H1 (cell line): ENCODE results near the gene YIF1A. TPM values are rescaled to one million over a fixed set of nuclear protein-coding genes. Genes with fewer than 3 reads are reported as not detected.

Source experiments
- CTCF ChIA-PET: fragments of 300-600 bp; sonication (Branson Sonifier 250); formaldehyde crosslinking; loops from one replicate; lab custom pipeline; 2021; ENCODE audit not compliant: partially characterized antibody; lab: Charles Lee
- POLR2A ChIA-PET: fragments of 300-600 bp; sonication (Branson Sonifier 250); formaldehyde crosslinking; loops from one replicate; lab custom pipeline; 2021; ENCODE audit warnings: inconsistent platforms; ENCODE audit not compliant: partially characterized antibody; lab: Charles Lee
- DNase-seq, 2 experiments: peaks; one replicate each; pipeline versions ENCODE4 v3.0.0 to v3.0.0-alpha.2; 2010 to 2022; ENCODE audit warnings: low spot score in 2 of 2, low read depth in 1 of 2, mixed read lengths in 1 of 2
- FAIRE-seq: peaks from 2 replicates; lab custom pipeline; 2011; peaks lifted over from hg19 to GRCh38; lab: Jason Lieb, UNC
- H2AFZ ChIP-seq: 2 replicates; pipeline ENCODE4 v1.8.1; 2012; ENCODE audit warnings: low read length, inconsistent platforms
- H2AK5ac ChIP-seq: 2 replicates; pipeline ENCODE4 v1.6.1; 2013; ENCODE audit warnings: low read depth, low read length
- H2BK120ac ChIP-seq: replicated peaks from 2 replicates; pipeline ENCODE3; 2013; ENCODE audit warnings: low read depth, low read length, inconsistent platforms
- H2BK12ac ChIP-seq: 2 replicates; pipeline ENCODE4 v1.6.1; 2013; ENCODE audit warnings: low read depth, low read length
- H2BK15ac ChIP-seq: 2 replicates; pipeline ENCODE4 v1.6.1; 2013; ENCODE audit warnings: low read length
- H2BK20ac ChIP-seq: 2 replicates; pipeline ENCODE4 v1.6.1; 2013; ENCODE audit warnings: low read length
- H2BK5ac ChIP-seq: 2 replicates; pipeline ENCODE4 v1.6.1; 2013; ENCODE audit warnings: low read depth, low read length
- H3K14ac ChIP-seq: 2 replicates; pipeline ENCODE4 v1.6.1; 2013; ENCODE audit warnings: inconsistent platforms; ENCODE audit not compliant: insufficient read length
- H3K18ac ChIP-seq: 2 replicates; pipeline ENCODE4 v1.6.1; 2013; ENCODE audit warnings: low read length; ENCODE audit errors: extremely low read depth
- H3K23ac ChIP-seq: 2 replicates; pipeline ENCODE4 v1.6.1; 2013; ENCODE audit warnings: inconsistent platforms; ENCODE audit not compliant: insufficient read length
- H3K23me2 ChIP-seq: 2 replicates; pipeline ENCODE4 v1.6.1; 2013; ENCODE audit warnings: low read depth, low read length
- H3K27ac ChIP-seq: 2 replicates; pipeline ENCODE4 v1.6.1; 2011; ENCODE audit warnings: low read depth, low read length, inconsistent platforms
- H3K27me3 ChIP-seq, 4 experiments: replicated peaks in 1 of 4; 1 replicate in 1 of 4; 2 replicates in 3 of 4; pipeline versions ENCODE4 v1.6.1 to v1.8.1; 2011 to 2013; ENCODE audit warnings: low read length in 3 of 4, mild to moderate bottlenecking in 3 of 4, inconsistent platforms in 2 of 4, mixed read lengths in 2 of 4, moderate library complexity in 1 of 4; ENCODE audit not compliant: control insufficient read depth in 3 of 4, insufficient read depth in 3 of 4; ENCODE audit errors: extremely low read depth in 1 of 4
- H3K36me3 ChIP-seq, 4 experiments: 2 replicates each; pipeline versions ENCODE4 v1.6.1 to v1.8.1; 2011 to 2013; ENCODE audit warnings: mild to moderate bottlenecking in 4 of 4, low read length in 3 of 4, moderate library complexity in 2 of 4, control low read depth in 1 of 4, inconsistent platforms in 1 of 4; ENCODE audit not compliant: insufficient read depth in 4 of 4, control insufficient read depth in 2 of 4
- H3K4ac ChIP-seq: replicated peaks from 2 replicates; pipeline ENCODE3; 2013; ENCODE audit warnings: low read length, low read depth, mixed read lengths, inconsistent platforms; ENCODE audit not compliant: insufficient read length
- H3K4me1 ChIP-seq, 4 experiments: replicated peaks in 1 of 4; 1 replicate in 1 of 4; 2 replicates in 3 of 4; pipeline versions ENCODE4 v1.6.1 to v1.8.1; 2011 to 2013; ENCODE audit warnings: low read length in 3 of 4, inconsistent platforms in 2 of 4, mixed read lengths in 1 of 4; ENCODE audit not compliant: insufficient read depth in 4 of 4, control insufficient read depth in 3 of 4
- H3K4me2 ChIP-seq, 2 experiments: 2 replicates each; pipeline versions ENCODE4 v1.6.1 to v1.8.1; 2011 to 2013; ENCODE audit warnings: low read depth in 2 of 2, low read length in 2 of 2, control low read depth in 1 of 2, inconsistent platforms in 1 of 2, mild to moderate bottlenecking in 1 of 2; ENCODE audit not compliant: insufficient read depth in 1 of 2
- H3K4me3 ChIP-seq, 4 experiments: fragments of 200-600, 300-600 bp in 1 of 4; sonication (generic), shearing (Covaris generic), sonication (Bioruptor Twin) in 1 of 4; 2 replicates each; pipeline versions ENCODE4 v1.5.1 to v1.8.1; 2011 to 2016; ENCODE audit warnings: low read length in 4 of 4, low read depth in 3 of 4, control low read depth in 2 of 4, inconsistent platforms in 2 of 4, mild to moderate bottlenecking in 2 of 4, mixed read lengths in 1 of 4, moderate library complexity in 1 of 4; ENCODE audit not compliant: insufficient read depth in 2 of 4; ENCODE audit errors: extremely low read depth in 1 of 4
- H3K56ac ChIP-seq: replicated peaks from 2 replicates; pipeline ENCODE3; 2013; ENCODE audit warnings: low read depth, mild to moderate bottlenecking, mixed read lengths, low read length, inconsistent platforms; ENCODE audit not compliant: insufficient read length
- H3K79me1 ChIP-seq: 2 replicates; pipeline ENCODE4 v1.6.1; 2013; ENCODE audit warnings: low read depth, low read length, control low read depth
- H3K79me2 ChIP-seq, 2 experiments: 2 replicates each; pipeline versions ENCODE4 v1.6.1 to v1.8.1; 2012 to 2013; ENCODE audit warnings: low read length in 2 of 2, mild to moderate bottlenecking in 2 of 2, inconsistent platforms in 1 of 2; ENCODE audit not compliant: insufficient read depth in 2 of 2, control insufficient read depth in 1 of 2
- H3K9ac ChIP-seq, 4 experiments: replicated peaks in 1 of 4; 1 replicate in 1 of 4; 2 replicates in 3 of 4; pipeline versions ENCODE4 v1.6.1 to v1.8.1; 2011 to 2013; ENCODE audit warnings: low read depth in 3 of 4, low read length in 3 of 4, control low read depth in 2 of 4, mild to moderate bottlenecking in 2 of 4, moderate library complexity in 2 of 4, inconsistent platforms in 1 of 4; ENCODE audit errors: extremely low read depth in 1 of 4
- H3K9me3 ChIP-seq, 2 experiments: 2 replicates each; pipeline versions ENCODE4 v1.6.1 to v1.8.1; 2012 to 2013; ENCODE audit warnings: mild to moderate bottlenecking in 2 of 2, moderate library complexity in 2 of 2, control low read depth in 1 of 2, inconsistent platforms in 1 of 2, low read depth in 1 of 2, low read length in 1 of 2, mixed read lengths in 1 of 2; ENCODE audit not compliant: insufficient read depth in 2 of 2
- H4K20me1 ChIP-seq, 2 experiments: replicated peaks in 1 of 2; 2 replicates each; pipeline versions ENCODE3 to v1.8.1; 2011 to 2013; ENCODE audit warnings: inconsistent platforms in 2 of 2, low read length in 2 of 2, mild to moderate bottlenecking in 1 of 2; ENCODE audit not compliant: insufficient read depth in 2 of 2, control insufficient read depth in 1 of 2
- H4K5ac ChIP-seq: 2 replicates; pipeline ENCODE4 v1.6.1; 2013; ENCODE audit warnings: low read length, low read depth, mixed read lengths, inconsistent platforms; ENCODE audit not compliant: insufficient read length
- H4K8ac ChIP-seq: 2 replicates; pipeline ENCODE4 v1.8.0; 2013; ENCODE audit warnings: mild to moderate bottlenecking, moderate library complexity, low read length, inconsistent platforms; ENCODE audit not compliant: insufficient read depth; ENCODE audit errors: extremely low read depth
- H4K91ac ChIP-seq: replicated peaks from 2 replicates; pipeline ENCODE3; 2013; ENCODE audit warnings: low read length, mixed read lengths, inconsistent platforms; ENCODE audit not compliant: insufficient read length
- CBX5 ChIP-seq: fragments of 300-800, 300-1000 bp; sonication (generic); IDR thresholded peaks from 2 replicates; pipeline ENCODE4 v1.7.1; 2016; ENCODE audit warnings: antibody characterized with exemption, low read length, low read depth
- CBX8 ChIP-seq: fragments of 300-800, 300-1000 bp; sonication (generic); IDR thresholded peaks from 2 replicates; pipeline ENCODE4 v1.7.1; 2016; ENCODE audit warnings: low read depth, low read length, borderline replicate concordance
- CTBP2 ChIP-seq: IDR thresholded peaks from 2 replicates; pipeline ENCODE4 v1.7.0; 2011; ENCODE audit warnings: borderline replicate concordance, mild to moderate bottlenecking, moderate library complexity, mixed read lengths, low read length; ENCODE audit not compliant: insufficient read depth, insufficient read length
- HDAC2 ChIP-seq, 2 experiments: fragments of 300-600 bp in 1 of 2; sonication (generic) in 1 of 2; IDR thresholded peaks; 2 replicates each; pipeline ENCODE4 v1.6.1; 2011 to 2012; ENCODE audit warnings: low read depth in 2 of 2, low read length in 2 of 2, mild to moderate bottlenecking in 2 of 2, moderate library complexity in 2 of 2, borderline replicate concordance in 1 of 2, inconsistent platforms in 1 of 2
- ZNF274 ChIP-seq: IDR thresholded peaks from 2 replicates; pipeline ENCODE4 v1.7.0; 2012; ENCODE audit warnings: low read length, borderline replicate concordance; ENCODE audit errors: extremely low read depth
- WGBS, 2 experiments: shearing (Covaris generic) in 1 of 2; methylation state at CpG; one replicate each; pipeline versions ENCODE4 v1.1.6 to v1.1.7; 2013 to 2015; ENCODE audit warnings: low lambda C conversion rate in 2 of 2, mixed read lengths in 2 of 2, inconsistent platforms in 1 of 2, low coverage in 1 of 2, missing lambda C conversion rate in 1 of 2; ENCODE audit not compliant: insufficient replicate concordance in 2 of 2, insufficient coverage in 1 of 2, insufficient read length in 1 of 2; ENCODE audit errors: extremely low coverage in 1 of 2, missing lambda C conversion rate in 1 of 2; 5-methylcytosine and 5-hydroxymethylcytosine counted together
- polyA plus RNA-seq, 7 experiments: library from polyadenylated mRNA; depleted of rRNA in 3 of 7; stranded (reverse) in 5 of 7; unstranded in 2 of 7; fragments of >200 nt in 5 of 7; fragments of 200-250 nt in 2 of 7; gene quantifications; 1 replicate in 5 of 7; 2 replicates in 1 of 7; 4 replicates in 1 of 7; pipeline versions ENCODE4 v1.2.1 to v1.2.3, GENCODE V29; 2011 to 2013; ENCODE audit warnings: missing spikeins in 2 of 7, mixed read lengths in 2 of 7
- total RNA-seq: library from RNA; stranded (reverse); fragmentation: NEBNext Ultra II Directional; extraction: Animal tissue kit (Norgen Biotek cat#: 25700); gene quantifications from 2 replicates; pipeline ENCODE4 v1.2.1, GENCODE V29; 2021
- TF ChIP-seq, protein P1 (sequence below), 3 experiments: IDR thresholded peaks; 1 replicate in 2 of 3; 2 replicates in 1 of 3; pipeline versions ENCODE4 v1.5.1 to v1.6.1; 2011; ENCODE audit warnings: low read length in 3 of 3, mild to moderate bottlenecking in 3 of 3, inconsistent platforms in 2 of 3, low read depth in 1 of 3, moderate library complexity in 1 of 3; ENCODE audit not compliant: insufficient read depth in 1 of 3; ENCODE audit errors: control extremely low read depth in 1 of 3

YIF1A gene
- total and polyA plus RNA-seq, 2 of the 8 experiments (the other 6 are each of a cell fraction or from before 2014, with no cell fraction given): 70.1 to 178 TPM

DNA sequence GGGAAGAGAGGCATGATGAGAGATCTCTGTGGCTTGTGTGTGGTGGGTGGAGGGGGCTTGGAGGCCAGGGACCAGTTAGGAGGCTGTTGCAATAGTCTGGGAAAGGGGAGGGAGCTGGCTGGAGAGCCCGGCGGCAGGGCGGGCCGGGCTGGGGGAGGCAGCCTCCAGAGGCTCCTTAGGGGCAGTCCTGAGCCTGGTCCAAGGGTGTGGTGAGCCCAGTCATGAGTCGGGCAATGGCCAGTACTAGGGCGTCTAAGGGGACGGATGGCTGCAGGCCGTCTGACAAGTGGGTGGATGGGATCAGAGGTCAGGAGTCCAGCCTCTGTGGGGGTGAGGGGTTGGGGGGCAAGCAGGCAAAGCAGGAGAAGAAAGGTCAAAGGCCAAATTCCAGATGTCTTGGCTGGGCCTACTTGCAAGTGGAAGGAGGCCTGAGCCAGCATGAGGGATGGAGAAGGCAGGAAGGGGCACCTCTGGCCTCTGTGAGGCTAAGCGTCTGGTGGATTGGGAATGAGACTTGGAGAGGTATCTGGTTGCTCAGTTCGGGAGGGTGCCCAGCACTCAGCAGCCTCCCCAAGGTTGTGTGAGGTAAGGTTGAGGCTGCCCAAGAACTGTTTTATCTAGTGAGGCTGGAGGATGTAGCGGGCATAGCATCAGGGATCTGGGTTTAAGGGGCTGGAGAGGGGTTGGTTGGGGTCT lies 33.9 kb upstream of the YIF1A start:
- peaks cover 4 to 16% (median 11%) of the 10 kb centered on the region in 4 experiments for H3K4me1 ChIP-seq
- no peaks in the 10 kb centered on the region for H3K79me2 ChIP-seq
- no peak overlapping the region for H2BK5ac ChIP-seq
- no peak overlapping the region for H2BK120ac ChIP-seq
- H3K27ac ChIP-seq: no peak overlapping the region
- no peak overlapping the region for H3K56ac ChIP-seq
- no peak overlapping the region for H2BK15ac ChIP-seq
- no peak for DNase-seq
- H3K18ac ChIP-seq: no peak overlapping the region
- no peak overlapping the region for H3K23ac ChIP-seq
- no peak overlapping the region for H3K4ac ChIP-seq
- CTCF ChIA-PET: interaction anchor here (1.2 to 2.0 kb wide), 15 partner anchors 10 to 101 kb away, joined by 3 to 48 read pairs (median 6); partner anchors contain the start of genes RIN1, TMEM151A and YIF1A
- H3K9me3 ChIP-seq: no peaks in the 10 kb centered on the region
- H3K14ac ChIP-seq: no peak overlapping the region
- H4K20me1 ChIP-seq: no peaks in the 10 kb centered on the region
- TF ChIP-seq CTBP2 (no peak), ZNF274 (no peak), HDAC2 (IDR thresholded peaks at IDR 0.05; ENCODE audit: borderline replicate concordance in 1 of 2, low read depth in 2 of 2, low read length in 2 of 2) (no peak), CBX5 (no peak), CBX8 (no peak)
- TF ChIP-seq, protein P1, sequence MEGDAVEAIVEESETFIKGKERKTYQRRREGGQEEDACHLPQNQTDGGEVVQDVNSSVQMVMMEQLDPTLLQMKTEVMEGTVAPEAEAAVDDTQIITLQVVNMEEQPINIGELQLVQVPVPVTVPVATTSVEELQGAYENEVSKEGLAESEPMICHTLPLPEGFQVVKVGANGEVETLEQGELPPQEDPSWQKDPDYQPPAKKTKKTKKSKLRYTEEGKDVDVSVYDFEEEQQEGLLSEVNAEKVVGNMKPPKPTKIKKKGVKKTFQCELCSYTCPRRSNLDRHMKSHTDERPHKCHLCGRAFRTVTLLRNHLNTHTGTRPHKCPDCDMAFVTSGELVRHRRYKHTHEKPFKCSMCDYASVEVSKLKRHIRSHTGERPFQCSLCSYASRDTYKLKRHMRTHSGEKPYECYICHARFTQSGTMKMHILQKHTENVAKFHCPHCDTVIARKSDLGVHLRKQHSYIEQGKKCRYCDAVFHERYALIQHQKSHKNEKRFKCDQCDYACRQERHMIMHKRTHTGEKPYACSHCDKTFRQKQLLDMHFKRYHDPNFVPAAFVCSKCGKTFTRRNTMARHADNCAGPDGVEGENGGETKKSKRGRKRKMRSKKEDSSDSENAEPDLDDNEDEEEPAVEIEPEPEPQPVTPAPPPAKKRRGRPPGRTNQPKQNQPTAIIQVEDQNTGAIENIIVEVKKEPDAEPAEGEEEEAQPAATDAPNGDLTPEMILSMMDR (IDR thresholded peaks at IDR 0.05; ENCODE audit: control extremely low read depth in 1 of 3, insufficient read depth in 1 of 3, low read depth in 1 of 3, low read length in 3 of 3): no peak
- H4K91ac ChIP-seq: no peak overlapping the region
- peaks cover 3% of the 10 kb centered on the region; the same call in 1 of the 2 replicates for H3K23me2 ChIP-seq
- H3K27me3 ChIP-seq: peaks cover 0 to 8% (median 5%) of the 10 kb centered on the region in 4 experiments; a peak in 3 of 7 replicates
- H2AK5ac ChIP-seq: no peak overlapping the region
- no peak overlapping the region for H2AFZ ChIP-seq
- H3K79me1 ChIP-seq: no peaks in the 10 kb centered on the region
- no peak overlapping the region for H4K8ac ChIP-seq
- no peak overlapping the region for H4K5ac ChIP-seq
- no peak overlapping the region for H3K4me2 ChIP-seq
- POLR2A ChIA-PET: interaction anchor here (1.0 to 1.5 kb wide), 4 partner anchors 10 to 40 kb away, joined by 3 to 7 read pairs (median 4); partner anchors contain the start of genes BRMS1 and RIN1
- H3K9ac ChIP-seq: no peak overlapping the region
- peak overlapping the region; percentile 17; the same call in 1 of the 2 replicates for H2BK12ac ChIP-seq
- WGBS, 2 experiments: 92% methylated on average over 11 of the region's 11 CpGs; no CpG with 5 or more reads in 1 of the 2 experiments
- no peak overlapping the region for H2BK20ac ChIP-seq
- FAIRE-seq: no peak
- H3K36me3 ChIP-seq: no peaks in the 10 kb centered on the region
- H3K4me3 ChIP-seq: no peak overlapping the region
